ENCODE data around the gene S100A5. TPM values are rescaled to one million over a fixed set of nuclear protein-coding genes. Genes with fewer than 3 reads are reported as not detected.
"Not testable (repeated sequence)": the region's sequence is repeated elsewhere in the genome, so short reads cannot be mapped to it uniquely, and the experiment has no call there.

Gene S100A5
- total and polyA plus RNA-seq, 10 of the 15 experiments (the other 5 are each of a cell fraction or from before 2014, with no cell fraction given): 0.47 to 0.75 (median 0.56) TPM; not detected in 6

- no peak for TF ChIP-seq PBX3 (IDR thresholded peaks at IDR 0.05; ENCODE audit: insufficient replicate concordance, low read depth, low read length)
Measured at GRCh38 chr1:153577624-153578051, 36.9 kb upstream of the S100A5 start (continued).

- H3K27me3 ChIP-seq (replicated peaks in 1 of 2; ENCODE audit: control insufficient read depth in 2 of 2, insufficient read depth in 2 of 2, low read length in 1 of 2): no peaks in the 10 kb centered on the region
- ATAC-seq (no peak), FAIRE-seq (no peak), DNase-seq (ENCODE audit: low read depth, low spot score) (no peak)
- no peaks in the 10 kb centered on the region for H4K20me1 ChIP-seq (ENCODE audit: control insufficient read depth, insufficient read depth)
- H3K4me1 ChIP-seq (ENCODE audit: control insufficient read depth, insufficient read depth, low read length): peaks cover 8% of the 10 kb centered on the region
- in situ Hi-C loops (cut with MboI) (no loop called here), intact Hi-C loops (cut with micrococcal nuclease; ENCODE audit: unreplicated experiment) (no loop called here)
- RAD21 ChIA-PET (ENCODE audit: unreplicated experiment): interaction anchor here (0.7 to 1.2 kb wide), 2 partner anchors 67 to 1571 kb away, joined by 3 read pairs; no protein-coding TSS in a partner anchor
- CTCF ChIA-PET: interaction anchor here (0.9 to 2.4 kb wide), 7 partner anchors 11 to 66 kb away, joined by 3 to 12 read pairs (median 5); partner anchors contain the start of genes S100A1, S100A13 and S100A14
- no peak overlapping the region for H2AFZ ChIP-seq (ENCODE audit: control insufficient read depth, low read depth, low read length)
- no peak overlapping the region for H3K4me2 ChIP-seq (ENCODE audit: control insufficient read depth, insufficient read depth)
- no peak for TF ChIP-seq STAT1 (conservative IDR thresholded peaks at IDR 0.05)
- no peak for TF ChIP-seq ZNF207 (IDR thresholded peaks at IDR 0.05; ENCODE audit: borderline replicate concordance)
- TF ChIP-seq SRF (IDR thresholded peaks at IDR 0.05; ENCODE audit: low read depth in 2 of 2, low read length in 2 of 2): no peak
- TF ChIP-seq ZBTB4 (CRISPR knock-in tag; IDR thresholded peaks at IDR 0.05): no peak
- TF ChIP-seq MEF2A (IDR thresholded peaks at IDR 0.05; ENCODE audit: insufficient read depth, low read depth, low read length): no peak
- no peaks in the 10 kb centered on the region for H3K36me3 ChIP-seq (ENCODE audit: control insufficient read depth in 2 of 2, insufficient read depth in 2 of 2, low read length in 1 of 2)
- SMC1A ChIA-PET (ENCODE audit: uncharacterized antibody, unreplicated experiment): interaction anchor here (0.9 to 2.6 kb wide), 5 partner anchors 16 to 66 kb away, joined by 3 to 11 read pairs (median 8); partner anchors contain the start of gene S100A14
- POLR2A ChIA-PET: interaction anchor here (0.5 kb wide), 1 partner anchor 409 kb away, joined by 3 read pairs; the partner anchor contains the start of gene RAB13
- BruUV-seq (replicated peaks): no TSS peak
- H3K27ac ChIP-seq (ENCODE audit: control insufficient read depth, insufficient read depth): no peak overlapping the region
- H3K9me3 ChIP-seq (replicated peaks; ENCODE audit: control insufficient read depth, insufficient read depth, low read length): no peaks in the 10 kb centered on the region
- no peak overlapping the region for H3K4me3 ChIP-seq
- WGBS (ENCODE audit: insufficient coverage, insufficient replicate concordance, low lambda C conversion rate, missing lambda C conversion rate): 28% methylated on average over 4 of the region's 4 CpGs
- H3K79me2 ChIP-seq (ENCODE audit: control insufficient read depth, insufficient read depth, low read length): no peaks in the 10 kb centered on the region
- no peak overlapping the region for H3K9ac ChIP-seq (ENCODE audit: control insufficient read depth, insufficient read depth, low read length)
Measured at GRCh38 chr1:153577138-153577537, 36.4 kb upstream of the S100A5 start.

GRCh38 chr1:153575497-153575896 lies 34.8 kb upstream of the S100A5 start:
- H3K9me3 ChIP-seq (replicated peaks; ENCODE audit: control insufficient read depth, insufficient read depth, low read length); H3K4me1 ChIP-seq (ENCODE audit: control insufficient read depth, insufficient read depth, low read length); ATAC-seq; in situ Hi-C loops (cut with MboI); H3K9ac ChIP-seq (ENCODE audit: control insufficient read depth, insufficient read depth, low read length); H2AFZ ChIP-seq (ENCODE audit: control insufficient read depth, low read depth, low read length); H3K4me3 ChIP-seq; H3K27ac ChIP-seq (ENCODE audit: control insufficient read depth, insufficient read depth); H3K79me2 ChIP-seq (ENCODE audit: control insufficient read depth, insufficient read depth, low read length); BruUV-seq (replicated peaks); DNase-seq (ENCODE audit: low read depth, low spot score); FAIRE-seq; H4K20me1 ChIP-seq (ENCODE audit: control insufficient read depth, insufficient read depth); H3K27me3 ChIP-seq (replicated peaks in 1 of 2; ENCODE audit: control insufficient read depth in 2 of 2, insufficient read depth in 2 of 2, low read length in 1 of 2); H3K36me3 ChIP-seq (ENCODE audit: control insufficient read depth in 2 of 2, insufficient read depth in 2 of 2, low read length in 1 of 2); intact Hi-C loops (cut with micrococcal nuclease; ENCODE audit: unreplicated experiment); H3K4me2 ChIP-seq (ENCODE audit: control insufficient read depth, insufficient read depth): not testable (repeated sequence)
- CTCF ChIA-PET: interaction anchor here (0.9 to 2.4 kb wide), 5 partner anchors 9 to 411 kb away, joined by 3 to 12 read pairs (median 3); partner anchors contain the start of gene RAB13
- POLR2A ChIA-PET: interaction anchor here (1.0 kb wide), 1 partner anchor 48 kb away, joined by 3 read pairs; no protein-coding TSS in a partner anchor
- 81% methylated on average over 10 of the region's 10 CpGs for WGBS (ENCODE audit: insufficient coverage, insufficient replicate concordance, low lambda C conversion rate, missing lambda C conversion rate)
- RAD21 ChIA-PET (ENCODE audit: unreplicated experiment): interaction anchor here (0.6 kb wide), 1 partner anchor 117 kb away, joined by 3 read pairs; no protein-coding TSS in a partner anchor
- SMC1A ChIA-PET (ENCODE audit: uncharacterized antibody, unreplicated experiment): interaction anchor here (1.0 to 2.3 kb wide), 2 partner anchors 9 to 65 kb away, joined by 3 to 9 read pairs; no protein-coding TSS in a partner anchor

Data from GM12878 (cell line).